ENCODE data around the gene BOK. TPM values are rescaled to one million over a fixed set of nuclear protein-coding genes. Genes with fewer than 3 reads are reported as not detected.
A peak's percentile ranks its signal among the peaks of the same experiment; 100 is the strongest.

Gene BOK
- total RNA-seq, 4 donors from 2014 or later: 0.92 to 4.7 (median 2.3) TPM

GRCh38 chr2:241559323-241560161 is 997 bp downstream of the BOK start:
- intact Hi-C loops (cut with DNase I; ENCODE audit: low total_unique reads) (no loop called here), in situ Hi-C loops (cut with MboI; ENCODE audit: low sequenced_read_pairs in 4 of 4) (no loop called here)
- ATAC-seq (peak in 1 of 2 donors; percentile 36), DNase-seq (no peak)
- peaks cover 13 to 33% (median 29%) of the 10 kb centered on the region in 3 donors for H3K27me3 ChIP-seq
- peaks cover 0 to 3% (median 0%) of the 10 kb centered on the region in 3 donors for H3K9me3 ChIP-seq
- H3K4me1 ChIP-seq: peaks cover 0 to 7% of the 10 kb centered on the region in 2 donors
- TF ChIP-seq POLR2A (IDR thresholded peaks at IDR 0.05) (no peak), CTCF (IDR thresholded peaks at IDR 0.05 in 4 of 5, conservative IDR thresholded peaks at IDR 0.05 in 1 of 5) (no peak)
- H3K36me3 ChIP-seq: no peaks in the 10 kb centered on the region
- peak overlapping the region; percentile 49 to 68 (median 53) for H3K4me3 ChIP-seq
- peak overlapping the region in 1 of 4 donors; percentile 34 for H3K27ac ChIP-seq

- H3K27me3 ChIP-seq: peaks cover 13 to 33% (median 29%) of the 10 kb centered on the region in 3 donors
- peak overlapping the region in 3 of 4 donors; percentile 6 to 68 (median 55) for H3K4me3 ChIP-seq
- ATAC-seq: no peak
- intact Hi-C loops (cut with DNase I; ENCODE audit: low total_unique reads): no loop called here
- no peak overlapping the region for H3K27ac ChIP-seq
- no peak for DNase-seq
- in situ Hi-C loops (cut with MboI; ENCODE audit: low sequenced_read_pairs in 4 of 4): no loop called here
- TF ChIP-seq CTCF (IDR thresholded peaks at IDR 0.05 in 4 of 5, conservative IDR thresholded peaks at IDR 0.05 in 1 of 5) (no peak), POLR2A (IDR thresholded peaks at IDR 0.05) (no peak)
- peaks cover 0 to 7% of the 10 kb centered on the region in 2 donors for H3K4me1 ChIP-seq
- no peaks in the 10 kb centered on the region for H3K36me3 ChIP-seq
- H3K9me3 ChIP-seq: peaks cover 0 to 3% (median 0%) of the 10 kb centered on the region in 3 donors
Measured at GRCh38 chr2:241560162-241560882, 1.8 kb downstream of the BOK start.

- intact Hi-C loops (cut with DNase I; ENCODE audit: low total_unique reads): no loop called here
Measured at GRCh38 chr2:241560883-241561474, 2.4 kb downstream of the BOK start.

GRCh38 chr2:241561832-241562231 is 3.3 kb downstream of the BOK start:
- TF ChIP-seq POLR2A (IDR thresholded peaks at IDR 0.05) (no peak), CTCF (IDR thresholded peaks at IDR 0.05 in 4 of 5, conservative IDR thresholded peaks at IDR 0.05 in 1 of 5) (no peak)
- in situ Hi-C loops (cut with MboI; ENCODE audit: low sequenced_read_pairs in 4 of 4): no loop called here
- Histone ChIP-seq H3K36me3 (no peaks in the 10 kb centered on the region), H3K27ac (no peak overlapping the region), H3K9me3 (no peaks in the 10 kb centered on the region), H3K4me3 (no peak overlapping the region), H3K27me3 (peaks cover 13 to 28% (median 25%) of the 10 kb centered on the region in 3 donors), H3K4me1 (peaks cover 0 to 7% of the 10 kb centered on the region in 2 donors)
- intact Hi-C loops (cut with DNase I; ENCODE audit: low total_unique reads): no loop called here
- DNase-seq: no peak
- ATAC-seq: no peak

More at GRCh38 chr2:241560883-241561474, 2.4 kb downstream of the BOK start:
- no peak overlapping the region for H3K4me3 ChIP-seq
- H3K27ac ChIP-seq: no peak overlapping the region
- ATAC-seq: no peak
- peaks cover 0 to 7% of the 10 kb centered on the region in 2 donors for H3K4me1 ChIP-seq
- DNase-seq: no peak
- in situ Hi-C loops (cut with MboI; ENCODE audit: low sequenced_read_pairs in 4 of 4): no loop called here
- peaks cover 13 to 33% (median 29%) of the 10 kb centered on the region in 3 donors for H3K27me3 ChIP-seq
- no peaks in the 10 kb centered on the region for H3K36me3 ChIP-seq
- H3K9me3 ChIP-seq: peaks cover 0 to 3% (median 0%) of the 10 kb centered on the region in 3 donors
- TF ChIP-seq CTCF (IDR thresholded peaks at IDR 0.05 in 4 of 5, conservative IDR thresholded peaks at IDR 0.05 in 1 of 5): no peak
- no peak for TF ChIP-seq POLR2A (IDR thresholded peaks at IDR 0.05)
